Retina (tissue), 1 donor: ENCODE measurements around the gene PLEKHN1.

ENCODE experiments used
- DNase-seq: peaks from one replicate; pipeline ENCODE4 v3.0.0-alpha.2; 2016

The PLEKHN1 gene

DNA sequence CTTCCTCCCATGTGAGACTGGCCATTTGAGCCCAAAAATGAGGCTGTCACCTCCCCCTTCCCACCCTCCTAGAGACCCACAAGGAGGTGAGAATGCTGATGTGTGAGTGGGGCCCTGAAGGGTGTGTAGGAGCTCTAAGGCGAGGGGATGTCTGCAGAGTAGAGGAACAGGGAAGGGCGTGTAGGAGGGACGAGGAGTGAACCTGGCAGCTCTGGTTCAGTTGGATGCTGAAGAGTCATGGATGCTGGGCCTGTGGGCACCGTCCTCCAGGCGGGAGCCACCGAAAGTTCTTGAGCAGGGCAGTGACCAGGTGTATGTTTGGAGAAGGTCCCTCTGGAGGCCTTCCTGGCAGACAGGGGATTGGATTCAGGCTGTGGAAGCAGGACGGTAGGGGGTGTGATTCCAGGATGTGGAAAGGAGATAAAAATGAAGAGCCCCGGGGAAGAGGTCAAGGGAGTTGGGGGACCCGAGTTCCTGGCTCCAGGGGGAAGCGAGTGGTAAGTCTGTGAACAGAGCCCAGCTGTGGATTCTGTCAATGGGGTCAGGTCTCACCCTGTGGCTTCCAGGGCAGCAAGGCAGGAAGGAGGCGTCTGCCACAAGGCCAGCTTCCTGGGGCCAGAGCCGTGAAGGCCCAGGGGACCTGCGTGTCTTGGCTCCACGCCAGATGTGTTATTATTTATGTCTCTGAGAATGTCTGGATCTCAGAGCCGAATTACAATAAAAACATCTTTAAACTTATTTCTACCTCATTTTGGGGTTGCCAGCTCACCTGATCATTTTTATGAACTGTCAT is 34.7 kb upstream of the PLEKHN1 start:
- peak; percentile 49 for DNase-seq

DNA sequence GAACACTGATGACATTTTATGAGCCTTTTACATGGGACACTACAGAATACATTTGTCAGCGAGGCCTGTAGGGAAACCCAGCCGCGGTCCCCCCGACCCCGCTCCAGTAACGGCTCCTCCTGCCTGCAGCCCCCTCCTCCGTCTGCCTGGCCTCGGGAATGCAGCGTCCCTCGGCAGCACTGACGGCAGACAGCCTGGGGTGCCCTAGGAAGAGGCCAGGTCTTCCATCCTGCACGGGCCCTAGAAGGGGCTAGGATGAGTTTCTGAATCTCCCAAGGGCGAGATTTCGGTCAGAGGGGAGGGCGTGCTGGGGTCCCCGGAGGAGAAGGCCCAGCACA is 34.1 kb upstream of the PLEKHN1 start:
- peak; percentile 49 for DNase-seq

DNA sequence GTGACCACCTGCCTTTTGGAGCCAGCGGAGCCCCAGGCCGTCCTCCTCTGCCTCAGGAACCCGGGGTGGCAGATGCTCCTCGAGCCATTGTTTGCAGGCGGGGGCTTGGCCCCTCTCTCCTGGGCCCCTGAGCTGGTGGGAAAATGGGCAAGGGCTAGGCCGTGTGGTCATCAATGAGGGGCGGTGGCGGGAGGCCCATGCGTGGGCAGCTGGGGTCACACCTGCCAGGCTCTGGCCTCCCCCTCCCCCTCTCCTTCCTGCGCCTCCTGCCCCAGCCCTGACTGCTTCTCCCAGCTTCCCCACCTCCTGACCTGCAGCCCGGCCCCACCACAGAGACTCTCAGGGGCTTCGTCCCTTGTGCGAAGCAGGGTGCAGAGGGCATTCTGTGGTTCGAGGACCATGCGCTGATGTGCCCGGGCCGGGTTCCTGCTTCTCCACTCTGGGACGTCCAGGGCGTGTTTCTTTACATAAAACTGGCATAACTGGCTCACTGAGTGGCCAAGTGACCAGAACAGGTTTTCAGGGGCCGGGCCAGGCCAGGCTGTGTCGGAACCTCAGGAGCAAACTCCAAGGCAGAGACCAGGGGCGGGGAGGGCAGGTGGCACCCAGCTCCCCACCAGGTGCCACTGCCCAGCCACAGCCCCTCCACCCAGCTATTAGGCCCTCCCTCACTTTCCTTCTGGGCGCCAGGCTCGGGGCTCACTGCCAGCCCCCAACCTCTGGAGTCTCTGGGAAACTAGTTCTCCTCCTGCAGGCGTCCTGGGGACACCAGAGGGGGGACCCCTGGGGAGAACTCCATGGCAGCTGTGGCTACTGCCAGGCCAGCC is 33.3 kb upstream of the PLEKHN1 start:
- peak; percentile 50 for DNase-seq

DNA sequence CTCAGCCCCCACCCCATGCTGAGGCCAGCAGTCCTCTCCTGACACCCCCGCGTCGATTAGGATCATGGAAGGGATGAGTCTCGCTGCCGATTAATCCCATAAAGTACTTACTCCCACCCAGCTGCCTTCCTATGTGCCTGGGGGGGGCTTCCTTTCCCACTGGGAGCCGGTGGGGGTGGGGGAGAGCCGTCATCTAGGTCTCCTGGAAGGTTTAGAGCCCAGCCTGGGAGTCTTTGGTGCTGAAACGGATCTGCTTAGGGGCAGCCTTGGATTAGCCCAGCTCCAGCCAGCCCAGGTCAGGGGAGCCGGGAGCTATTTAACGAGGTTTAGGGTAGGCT is 32.7 kb upstream of the PLEKHN1 start:
- DNase-seq, result peak; percentile 59

DNA sequence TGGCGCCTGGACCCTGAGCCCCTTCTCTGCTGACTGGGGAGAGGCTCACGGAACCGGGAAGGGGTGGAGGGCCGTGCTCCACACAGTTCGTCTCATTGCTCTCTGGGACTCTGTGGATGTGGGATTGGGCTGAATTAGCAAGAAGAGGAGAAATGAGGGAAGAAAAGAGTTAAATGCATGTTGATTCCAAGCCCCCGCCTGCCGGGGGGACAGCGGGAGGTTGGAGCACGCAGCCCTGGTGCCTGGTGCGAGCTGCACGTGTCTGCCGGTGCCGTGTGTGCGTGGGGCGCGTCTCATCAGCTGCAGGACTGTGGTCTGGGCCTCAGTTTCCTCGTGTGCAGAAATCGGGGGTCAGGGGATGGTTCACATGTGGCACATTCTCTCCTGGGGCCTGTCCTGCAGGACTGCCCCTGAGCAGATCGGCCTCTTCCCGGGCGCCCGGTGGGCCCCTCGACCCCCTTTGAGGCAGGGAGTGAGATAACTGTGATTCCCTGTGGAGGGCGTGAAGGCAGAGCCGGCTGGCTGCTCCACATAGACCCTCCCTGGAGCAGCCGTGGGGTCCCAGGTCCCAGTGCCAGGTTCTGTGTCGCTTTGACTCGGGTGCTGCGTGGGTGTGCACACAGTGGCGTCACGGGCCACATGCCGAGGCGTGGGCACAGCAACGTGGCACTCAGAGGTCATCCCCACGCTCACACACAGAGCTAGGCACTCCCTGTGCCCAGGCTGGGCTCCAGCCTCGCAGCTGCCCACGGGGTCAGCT is 31.1 kb upstream of the PLEKHN1 start:
- DNase-seq, result no peak

DNA sequence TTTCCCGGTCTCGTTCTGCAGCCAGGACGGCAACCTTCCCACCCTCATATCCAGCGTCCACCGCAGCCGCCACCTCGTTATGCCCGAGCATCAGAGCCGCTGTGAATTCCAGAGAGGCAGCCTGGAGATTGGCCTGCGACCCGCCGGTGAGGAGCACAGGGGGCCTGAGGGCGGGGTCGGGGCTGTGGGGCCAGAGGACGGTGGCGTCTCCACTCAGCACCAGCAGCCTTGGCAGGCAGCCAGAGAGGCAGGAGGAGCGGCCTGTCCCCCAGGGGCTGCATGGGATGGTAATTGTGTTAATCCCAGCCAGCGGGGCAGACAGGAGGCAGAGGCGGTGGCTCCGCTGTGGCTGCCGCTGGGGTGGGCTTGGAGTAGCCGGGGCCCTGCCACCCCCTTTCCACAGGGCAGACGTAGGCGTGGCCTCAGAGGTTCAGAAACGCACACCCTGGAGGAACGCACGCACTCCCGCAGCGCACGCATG is 30.5 kb upstream of the PLEKHN1 start:
- DNase-seq, result peak; percentile 87

DNA sequence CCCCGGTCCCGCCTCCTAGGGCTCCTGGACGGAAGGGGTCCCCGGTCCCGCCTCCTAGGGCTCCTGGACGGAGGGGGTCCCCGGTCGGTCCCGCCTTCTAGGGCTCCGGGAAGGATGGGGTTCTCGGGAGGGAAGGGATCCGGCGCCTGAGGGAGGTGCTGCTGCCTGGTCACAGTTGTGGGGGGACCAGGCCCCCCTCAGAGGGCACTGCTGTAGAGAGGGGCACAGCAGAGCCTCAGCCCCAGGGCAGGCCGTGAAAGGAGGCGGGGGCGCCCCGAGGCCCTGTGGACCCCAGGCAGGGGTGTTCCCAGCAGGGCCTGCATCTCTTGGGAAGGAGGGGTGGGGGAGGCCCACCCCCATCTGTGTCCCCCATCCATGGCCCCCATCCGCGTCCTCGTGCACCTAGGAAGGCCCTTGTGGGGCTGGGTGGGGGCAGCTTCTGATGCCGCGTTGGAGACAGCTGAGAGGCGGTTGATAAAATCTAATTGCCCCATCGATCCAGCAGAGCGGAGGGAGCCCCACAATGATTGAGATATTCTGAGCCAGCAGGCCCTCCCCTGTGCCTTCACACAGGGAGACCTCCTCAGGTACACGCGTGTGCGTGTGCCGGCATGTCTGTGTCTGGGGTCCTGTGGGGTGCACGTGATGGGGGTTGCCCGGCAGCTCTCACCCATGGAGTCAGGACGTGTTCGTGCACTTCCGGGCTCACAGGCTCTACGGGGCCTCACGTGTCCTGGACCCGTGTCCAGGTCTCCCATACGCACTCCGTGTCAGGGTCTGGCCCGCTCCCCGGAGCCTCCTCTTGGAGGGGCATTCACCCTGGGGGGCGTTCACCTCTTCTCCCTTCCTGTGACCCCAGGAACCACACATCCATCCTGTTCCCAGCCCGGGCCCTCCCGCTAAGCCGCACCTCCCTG is 29.7 kb upstream of the PLEKHN1 start:
- peak; percentile 52 for DNase-seq

DNA sequence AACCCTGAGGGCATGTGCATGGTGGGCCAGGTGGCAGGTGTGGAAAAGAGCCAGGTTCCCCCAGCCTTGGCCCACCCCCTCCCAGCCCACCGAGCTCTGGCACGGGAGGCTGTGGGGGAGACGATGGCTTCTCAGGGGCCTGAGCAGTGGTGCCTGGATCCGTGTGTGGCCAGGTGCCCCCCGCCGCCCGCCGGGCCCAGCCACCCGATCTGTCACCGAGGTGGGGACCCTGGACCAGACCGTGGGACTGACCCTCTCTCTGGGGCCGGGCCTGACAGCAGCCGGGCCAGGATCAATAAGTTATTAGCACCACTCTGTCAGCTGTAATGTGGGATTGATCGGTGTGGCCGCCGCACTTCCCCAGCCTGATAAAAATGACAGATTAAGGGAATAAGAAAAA is 28.8 kb upstream of the PLEKHN1 start:
- peak; percentile 60 for DNase-seq

DNA sequence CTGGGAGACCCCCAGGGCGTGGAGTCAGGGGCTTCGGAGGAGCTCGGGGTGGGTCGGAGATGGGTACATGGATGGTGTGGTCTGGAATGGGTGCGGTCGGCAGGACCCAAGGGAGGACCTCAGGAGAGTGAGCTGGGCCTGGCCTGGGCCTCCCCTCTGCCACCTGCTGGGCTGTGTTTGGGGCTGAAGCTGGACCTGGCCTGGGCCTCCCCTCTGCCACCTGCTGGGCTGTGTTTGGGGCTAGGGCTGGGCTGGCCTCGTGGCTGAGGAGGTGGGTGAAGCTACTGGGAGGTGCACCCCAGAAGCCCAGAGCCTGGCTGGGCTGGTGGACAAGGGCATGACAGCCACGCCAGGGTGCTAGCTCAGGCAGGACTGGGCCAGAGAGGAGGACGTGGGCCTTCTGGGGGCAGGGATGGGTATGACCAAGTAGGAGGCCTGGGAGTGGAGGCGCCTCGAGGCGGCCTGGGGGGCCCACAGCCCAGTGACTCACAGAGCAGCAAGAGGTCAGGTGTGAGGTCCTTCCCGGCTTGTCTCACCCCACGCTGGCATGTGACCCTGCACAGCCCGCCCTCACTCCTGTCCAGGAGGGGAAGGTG is 28.1 kb upstream of the PLEKHN1 start:
- DNase-seq, result peak; percentile 52

DNA sequence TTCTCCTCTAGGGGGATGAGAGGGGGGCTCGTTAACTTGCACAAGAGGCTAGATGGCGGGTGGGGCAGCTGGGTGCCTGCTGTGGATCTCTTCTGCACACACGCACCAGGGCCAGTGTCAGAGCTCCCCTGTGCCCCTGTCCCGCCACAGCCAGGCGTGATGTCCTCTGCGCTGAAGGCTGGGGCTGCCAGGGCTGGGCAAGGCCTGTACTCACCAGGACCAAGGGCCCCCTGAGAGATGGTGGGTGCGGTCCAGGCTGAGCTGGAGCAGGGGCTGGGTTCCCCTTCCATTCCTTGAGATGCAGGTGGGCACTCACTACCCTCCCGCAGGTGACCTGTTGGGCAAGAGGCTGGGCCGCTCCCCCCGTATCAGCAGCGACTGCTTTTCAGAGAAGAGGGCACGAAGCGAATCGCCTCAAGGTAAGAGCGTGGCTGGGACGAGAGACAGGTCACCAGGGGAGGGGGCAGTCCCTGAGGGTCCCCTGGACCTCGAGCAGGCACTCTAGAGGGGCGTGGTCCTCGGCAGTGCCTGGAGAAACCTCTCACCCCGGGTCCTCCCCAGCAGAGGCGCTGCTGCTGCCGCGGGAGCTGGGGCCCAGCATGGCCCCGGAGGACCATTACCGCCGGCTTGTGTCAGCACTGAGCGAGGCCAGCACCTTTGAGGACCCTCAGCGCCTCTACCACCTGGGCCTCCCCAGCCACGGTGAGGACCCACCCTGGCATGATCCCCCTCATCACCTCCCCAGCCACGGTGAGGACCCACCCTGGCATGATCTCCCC is 27.4 kb upstream of the PLEKHN1 start:
- peak; percentile 53 for DNase-seq

DNA sequence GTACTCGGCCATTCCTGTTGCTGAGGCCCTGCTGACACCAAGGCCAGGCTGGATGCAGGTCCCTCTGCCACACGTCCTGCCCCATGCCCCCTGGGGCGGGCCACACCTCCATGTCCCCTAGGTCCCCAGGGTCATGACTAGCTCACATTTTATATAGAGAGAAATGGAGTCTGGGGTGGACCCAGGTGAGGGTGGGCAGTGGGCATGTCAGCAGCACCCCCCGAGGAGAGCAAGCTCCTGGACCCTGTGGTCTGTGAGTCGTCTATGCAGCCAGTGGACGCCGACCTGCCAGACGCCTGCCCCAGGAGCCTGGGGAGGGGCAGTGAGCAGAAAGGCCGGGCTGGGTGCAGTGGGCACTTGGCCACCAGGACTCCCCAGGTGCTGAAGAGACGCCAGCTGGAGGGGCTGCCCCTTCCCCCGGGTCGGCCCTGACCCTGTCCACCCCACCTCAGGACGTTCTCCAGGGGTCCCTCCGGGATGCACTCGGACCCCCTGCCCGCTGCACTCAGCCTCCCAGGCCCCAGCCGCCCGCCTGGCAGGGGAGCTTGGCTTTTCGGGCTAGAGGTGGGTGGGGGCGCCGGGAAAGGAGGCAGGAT is 26.7 kb upstream of the PLEKHN1 start:
- peak; percentile 75 for DNase-seq

DNA sequence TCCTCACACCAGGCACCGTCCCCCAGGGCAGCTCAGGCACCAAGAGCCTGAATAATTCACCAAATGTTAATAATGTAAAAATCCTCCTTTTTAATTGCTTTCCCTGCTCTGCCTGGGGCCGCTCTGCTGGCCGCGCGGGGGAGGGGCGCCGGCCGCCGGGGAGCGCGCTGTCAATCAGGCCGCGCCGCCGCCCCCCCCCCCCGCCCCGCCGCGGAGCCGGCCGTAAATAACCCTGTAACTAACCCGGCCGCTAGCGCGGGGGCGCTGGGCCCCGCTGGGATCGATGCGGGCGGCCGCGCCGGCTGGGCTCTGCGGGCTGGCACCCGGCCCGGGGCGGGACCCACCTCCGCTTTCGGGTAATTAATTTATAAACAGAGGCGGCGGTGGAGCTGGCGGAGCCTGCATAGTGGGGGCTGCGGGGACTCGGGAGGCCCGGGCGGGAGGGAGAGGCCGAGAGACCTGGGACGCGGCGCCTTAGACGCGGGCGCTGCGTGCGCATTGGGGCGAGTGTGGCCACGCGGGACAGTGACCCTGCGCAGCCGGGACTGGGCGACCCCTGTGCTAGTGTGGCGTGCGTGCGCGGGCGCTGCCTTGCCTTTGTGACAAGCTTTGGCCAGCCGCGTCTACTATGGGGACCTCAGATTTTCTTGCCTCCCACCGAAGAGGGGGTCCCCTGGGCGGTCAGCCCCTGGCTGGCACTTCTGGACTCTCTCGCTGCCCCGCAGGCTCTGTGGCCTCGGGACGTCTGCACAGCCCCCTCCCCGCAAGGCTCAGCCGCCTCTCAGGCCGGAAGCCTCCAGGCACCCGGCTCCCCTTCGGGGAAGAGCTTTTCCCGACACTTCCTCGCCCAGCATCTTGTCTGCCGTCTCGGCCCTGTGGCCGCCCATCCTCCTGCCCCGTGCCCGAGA is 25.9 kb upstream of the PLEKHN1 start:
- peak; percentile 86 for DNase-seq

DNA sequence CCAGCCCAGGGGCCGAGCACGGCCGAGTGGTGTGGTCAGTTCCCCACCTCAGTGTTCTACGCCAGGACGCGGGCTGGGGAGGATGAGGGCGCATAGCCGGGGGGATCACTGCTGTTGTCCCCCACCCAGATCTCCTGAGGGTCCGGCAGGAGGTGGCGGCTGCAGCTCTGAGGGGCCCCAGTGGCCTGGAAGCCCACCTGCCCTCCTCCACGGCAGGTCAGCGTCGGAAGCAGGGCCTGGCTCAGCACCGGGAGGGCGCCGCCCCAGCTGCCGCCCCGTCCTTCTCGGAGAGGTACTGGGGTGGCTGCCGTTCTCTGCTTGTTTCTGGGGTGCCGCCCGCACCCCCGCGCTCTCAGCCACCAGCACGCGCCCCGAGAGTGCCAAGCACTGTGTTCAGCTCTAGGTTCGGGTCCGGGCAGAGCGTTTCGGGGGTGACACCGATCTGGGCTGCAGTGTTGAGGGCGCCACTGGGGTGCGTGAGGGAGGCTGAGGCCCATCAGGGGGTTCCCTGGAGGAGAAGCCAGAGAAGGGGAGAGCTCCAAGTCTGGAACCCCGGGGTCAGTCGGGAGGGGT is 25.2 kb upstream of the PLEKHN1 start:
- DNase-seq, result peak; percentile 80

DNA sequence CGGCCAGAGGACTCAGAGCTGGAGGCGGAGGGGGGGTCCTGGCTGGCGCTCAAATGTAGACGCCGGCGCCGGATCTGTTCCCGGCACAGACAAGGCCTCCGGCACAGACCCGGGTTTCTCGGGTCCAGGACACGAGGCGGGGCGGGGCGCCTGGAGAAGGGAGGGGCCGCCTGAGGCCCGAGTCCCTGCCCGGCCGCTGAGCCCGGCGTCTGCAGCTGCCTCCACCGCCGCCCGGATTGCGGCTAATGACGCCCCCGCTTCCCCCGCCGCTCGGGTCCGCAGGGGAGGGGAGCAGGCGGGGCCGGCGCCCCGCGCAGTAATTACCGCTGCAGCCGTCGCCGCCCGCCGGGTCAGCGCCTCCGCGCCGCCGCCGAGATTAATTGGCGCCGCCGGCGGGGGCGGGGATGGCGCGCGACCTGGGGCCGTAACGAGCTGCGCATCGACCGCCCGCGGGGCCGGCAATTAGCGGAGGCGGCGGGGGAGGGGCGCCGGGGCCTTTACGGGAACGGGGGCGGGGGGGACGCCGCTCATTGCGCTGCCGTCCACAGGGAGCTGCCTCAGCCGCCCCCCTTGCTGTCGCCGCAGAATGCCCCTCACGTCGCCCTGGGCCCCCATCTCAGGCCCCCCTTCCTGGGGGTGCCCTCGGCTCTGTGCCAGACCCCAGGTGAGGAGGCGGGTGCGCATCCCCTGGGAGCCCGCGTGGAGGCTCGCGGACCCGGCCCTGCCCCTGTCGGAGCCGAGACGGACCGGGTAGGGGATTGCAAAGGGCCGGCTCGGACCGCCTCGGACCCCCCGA is 24.5 kb upstream of the PLEKHN1 start:
- peak; percentile 95 for DNase-seq

DNA sequence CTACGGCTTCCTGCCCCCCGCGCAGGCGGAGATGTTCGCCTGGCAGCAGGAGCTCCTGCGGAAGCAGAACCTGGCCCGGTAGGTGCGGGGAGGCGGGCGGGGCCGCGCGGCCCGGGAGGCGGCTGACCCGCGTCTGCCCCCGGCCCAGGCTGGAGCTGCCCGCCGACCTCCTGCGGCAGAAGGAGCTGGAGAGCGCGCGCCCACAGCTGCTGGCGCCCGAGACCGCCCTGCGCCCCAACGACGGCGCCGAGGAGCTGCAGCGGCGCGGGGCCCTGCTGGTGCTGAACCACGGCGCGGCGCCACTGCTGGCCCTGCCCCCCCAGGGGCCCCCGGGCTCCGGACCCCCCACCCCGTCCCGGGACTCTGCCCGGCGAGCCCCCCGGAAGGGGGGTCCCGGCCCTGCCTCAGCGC is 23.9 kb upstream of the PLEKHN1 start:
- DNase-seq, result no peak

DNA sequence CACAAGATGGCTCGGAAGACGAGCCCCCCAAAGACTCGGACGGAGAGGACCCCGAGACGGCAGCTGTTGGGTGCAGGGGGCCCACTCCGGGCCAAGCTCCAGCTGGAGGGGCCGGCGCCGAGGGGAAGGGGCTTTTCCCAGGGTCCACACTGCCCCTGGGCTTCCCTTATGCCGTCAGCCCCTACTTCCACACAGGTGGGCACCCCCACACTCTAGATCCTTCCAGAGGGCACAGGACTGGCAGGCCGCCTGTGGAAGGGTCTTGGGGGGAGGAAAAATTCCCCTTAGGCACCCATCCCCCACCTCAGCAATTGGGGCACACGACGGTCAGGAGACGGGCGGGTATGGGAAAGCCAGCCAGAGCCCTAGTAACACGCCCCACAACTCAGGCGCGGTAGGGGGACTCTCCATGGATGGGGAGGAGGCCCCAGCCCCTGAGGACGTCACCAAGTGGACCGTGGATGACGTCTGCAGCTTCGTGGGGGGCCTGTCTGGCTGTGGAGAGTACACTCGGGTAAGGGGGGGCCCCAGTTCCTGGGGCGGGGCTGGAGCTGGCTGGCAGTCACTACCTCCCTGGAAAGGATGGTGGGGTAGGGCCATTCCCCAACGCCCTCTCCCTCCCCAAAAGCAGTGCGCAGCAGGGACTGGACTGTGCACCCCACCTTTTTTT is 23.3 kb upstream of the PLEKHN1 start:
- peak; percentile 58 for DNase-seq

DNA sequence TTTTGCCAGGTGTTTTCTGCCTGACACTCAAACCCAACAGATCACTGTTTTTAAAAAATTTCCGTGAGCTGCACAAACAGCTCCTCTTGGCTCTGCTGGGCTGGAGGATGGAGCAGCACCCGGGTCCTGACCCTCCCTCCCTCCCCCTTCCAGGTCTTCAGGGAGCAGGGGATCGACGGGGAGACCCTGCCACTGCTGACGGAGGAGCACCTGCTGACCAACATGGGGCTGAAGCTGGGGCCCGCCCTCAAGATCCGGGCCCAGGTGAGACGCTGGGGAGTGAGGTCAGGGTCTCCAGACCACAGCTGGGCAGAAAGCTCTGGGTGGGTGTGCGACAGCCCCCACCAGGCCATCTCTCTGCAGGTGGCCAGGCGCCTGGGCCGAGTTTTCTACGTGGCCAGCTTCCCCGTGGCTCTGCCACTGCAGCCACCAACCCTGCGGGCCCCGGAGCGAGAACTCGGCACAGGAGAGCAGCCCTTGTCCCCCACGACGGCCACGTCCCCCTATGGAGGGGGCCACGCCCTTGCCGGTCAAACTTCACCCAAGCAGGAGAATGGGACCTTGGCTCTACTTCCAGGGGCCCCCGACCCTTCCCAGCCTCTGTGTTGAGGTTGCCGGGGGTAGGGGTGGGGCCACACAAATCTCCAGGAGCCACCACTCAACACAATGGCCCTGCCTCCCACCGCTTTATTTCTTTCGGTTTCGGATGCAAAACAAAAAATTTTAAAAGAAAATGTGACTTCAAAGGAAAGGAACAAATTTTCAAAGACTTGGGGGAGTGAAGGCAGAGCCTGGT is 22.5 kb upstream of the PLEKHN1 start:
- peak; percentile 41 for DNase-seq
